T-helper 2 cell treated with Interferon-gamma antibody and Interleukin-4, amounts not matched to agents 5 μg/mL and 100 μg/mL, for 36 hours (primary cell): Measurements from ENCODE around the gene KRT72.

Experiments
- DNase-seq: peaks from one replicate; pipeline ENCODE4 v3.0.0; 2021; ENCODE audit warnings: low spot score
- H3K27ac Mint-ChIP-seq: one replicate; pipeline ENCODE4 v1.8.0; 2021; ENCODE audit warnings: mild to moderate bottlenecking, mixed read lengths
- H3K27me3 Mint-ChIP-seq: one replicate; pipeline ENCODE4 v1.8.0; 2021; ENCODE audit warnings: low read depth, mixed read lengths
- H3K36me3 Mint-ChIP-seq: one replicate; pipeline ENCODE4 v1.8.0; 2021; ENCODE audit warnings: low read depth, mixed read lengths
- H3K4me1 Mint-ChIP-seq: one replicate; pipeline ENCODE4 v1.8.0; 2021; ENCODE audit warnings: low read depth, mixed read lengths
- H3K4me3 Mint-ChIP-seq: one replicate; pipeline ENCODE4 v1.8.0; 2022; ENCODE audit warnings: mild to moderate bottlenecking, moderate library complexity, mixed read lengths
- H3K9me3 Mint-ChIP-seq: one replicate; pipeline ENCODE4 v1.8.0; 2021; ENCODE audit warnings: mixed read lengths

Gene KRT72

GRCh38 chr12:52600941-52601481, at the start of gene KRT72:
Gene KRT72 (minus strand): TSS chr12:52601463. CDS start chr12:52601452, 11 bp downstream.
- Mint-ChIP-seq H3K27me3 (peaks cover 40% of the 10 kb centered on the region), H3K27ac (no peak within 1 kb of the TSS), H3K4me3 (no peak within 1 kb of the TSS), H3K9me3 (no peaks in the 10 kb centered on the region), H3K36me3 (no peaks in the 10 kb centered on the region), H3K4me1 (peaks cover 14% of the 10 kb centered on the region)
- DNase-seq = no peak

- no peak overlapping the region for H3K4me3 Mint-ChIP-seq
- H3K27me3 Mint-ChIP-seq = peaks cover 28% of the 10 kb centered on the region
- no peak for DNase-seq
- peaks cover 30% of the 10 kb centered on the region for H3K4me1 Mint-ChIP-seq
- no peak overlapping the region for H3K27ac Mint-ChIP-seq
- H3K36me3 Mint-ChIP-seq = no peaks in the 10 kb centered on the region
- H3K9me3 Mint-ChIP-seq = no peaks in the 10 kb centered on the region
Measured at GRCh38 chr12:52650520-52651081, 49.3 kb upstream of the KRT72 start.

- Mint-ChIP-seq H3K4me1 (peaks cover 45% of the 10 kb centered on the region), H3K27me3 (peaks cover 20% of the 10 kb centered on the region), H3K36me3 (peaks cover 3% of the 10 kb centered on the region), H3K9me3 (peaks cover 3% of the 10 kb centered on the region), H3K4me3 (no peak overlapping the region), H3K27ac (peak overlapping the region; percentile 47)
- DNase-seq = no peak
Measured at GRCh38 chr12:52649066-52649465, 47.8 kb upstream of the KRT72 start.

- Mint-ChIP-seq H3K27ac (peak overlapping the region; percentile 55), H3K4me3 (no peak overlapping the region), H3K27me3 (peaks cover 12% of the 10 kb centered on the region), H3K4me1 (peaks cover 46% of the 10 kb centered on the region), H3K9me3 (peaks cover 3% of the 10 kb centered on the region), H3K36me3 (peaks cover 3% of the 10 kb centered on the region)
- DNase-seq = no peak
Measured at GRCh38 chr12:52648012-52648550, 46.8 kb upstream of the KRT72 start.

- Mint-ChIP-seq H3K9me3 (peaks cover 3% of the 10 kb centered on the region), H3K4me3 (no peak overlapping the region), H3K27me3 (peaks cover 10% of the 10 kb centered on the region), H3K27ac (peak overlapping the region; percentile 50), H3K36me3 (peaks cover 3% of the 10 kb centered on the region), H3K4me1 (peaks cover 45% of the 10 kb centered on the region)
- DNase-seq = no peak
Measured at GRCh38 chr12:52647601-52648000, 46.3 kb upstream of the KRT72 start.

GRCh38 chr12:52646613-52647012, 45.4 kb upstream of the KRT72 start:
- H3K9me3 Mint-ChIP-seq = peaks cover 3% of the 10 kb centered on the region
- H3K27ac Mint-ChIP-seq = peak overlapping the region; percentile 98
- no peak for DNase-seq
- H3K4me3 Mint-ChIP-seq = peak overlapping the region; percentile 76
- H3K27me3 Mint-ChIP-seq = peaks cover 2% of the 10 kb centered on the region
- H3K4me1 Mint-ChIP-seq = peaks cover 49% of the 10 kb centered on the region
- H3K36me3 Mint-ChIP-seq = peaks cover 3% of the 10 kb centered on the region

- H3K36me3 Mint-ChIP-seq = peaks cover 3% of the 10 kb centered on the region
- peaks cover 3% of the 10 kb centered on the region for H3K9me3 Mint-ChIP-seq
- peak overlapping the region; percentile 76 for H3K4me3 Mint-ChIP-seq
- peaks cover 5% of the 10 kb centered on the region for H3K27me3 Mint-ChIP-seq
- no peak for DNase-seq
- H3K27ac Mint-ChIP-seq = peak overlapping the region; percentile 98
- H3K4me1 Mint-ChIP-seq = peaks cover 50% of the 10 kb centered on the region
Measured at GRCh38 chr12:52645982-52646381, 44.7 kb upstream of the KRT72 start.

GRCh38 chr12:52645120-52645761, 44.0 kb upstream of the KRT72 start:
- peak; percentile 13 for DNase-seq
- Mint-ChIP-seq H3K27me3 (peaks cover 9% of the 10 kb centered on the region), H3K4me3 (peak overlapping the region; percentile 76), H3K27ac (peak overlapping the region; percentile 98), H3K36me3 (peaks cover 3% of the 10 kb centered on the region), H3K9me3 (peaks cover 3% of the 10 kb centered on the region), H3K4me1 (peaks cover 50% of the 10 kb centered on the region)

- Mint-ChIP-seq H3K27me3 (peaks cover 15% of the 10 kb centered on the region), H3K4me1 (peaks cover 47% of the 10 kb centered on the region), H3K27ac (peak overlapping the region; percentile 98), H3K36me3 (peaks cover 3% of the 10 kb centered on the region), H3K9me3 (peaks cover 3% of the 10 kb centered on the region), H3K4me3 (no peak overlapping the region)
- no peak for DNase-seq
Measured at GRCh38 chr12:52644078-52644415, 42.8 kb upstream of the KRT72 start.

GRCh38 chr12:52643233-52644077, 42.2 kb upstream of the KRT72 start:
- peaks cover 45% of the 10 kb centered on the region for H3K4me1 Mint-ChIP-seq
- no peak for DNase-seq
- H3K27me3 Mint-ChIP-seq = peaks cover 17% of the 10 kb centered on the region
- H3K9me3 Mint-ChIP-seq = peaks cover 3% of the 10 kb centered on the region
- H3K36me3 Mint-ChIP-seq = peaks cover 3% of the 10 kb centered on the region
- no peak overlapping the region for H3K4me3 Mint-ChIP-seq
- H3K27ac Mint-ChIP-seq = peak overlapping the region; percentile 3

- Mint-ChIP-seq H3K9me3 (peaks cover 3% of the 10 kb centered on the region), H3K27ac (no peak overlapping the region), H3K27me3 (peaks cover 23% of the 10 kb centered on the region), H3K36me3 (peaks cover 3% of the 10 kb centered on the region), H3K4me3 (no peak overlapping the region), H3K4me1 (peaks cover 36% of the 10 kb centered on the region)
- DNase-seq = no peak
Measured at GRCh38 chr12:52641468-52641867, 40.2 kb upstream of the KRT72 start.

- no peak overlapping the region for H3K27ac Mint-ChIP-seq
- no peak for DNase-seq
- H3K4me3 Mint-ChIP-seq = no peak overlapping the region
- peaks cover 21% of the 10 kb centered on the region for H3K27me3 Mint-ChIP-seq
- no peaks in the 10 kb centered on the region for H3K9me3 Mint-ChIP-seq
- peaks cover 27% of the 10 kb centered on the region for H3K4me1 Mint-ChIP-seq
- H3K36me3 Mint-ChIP-seq = no peaks in the 10 kb centered on the region
Measured at GRCh38 chr12:52637299-52637698, 36.0 kb upstream of the KRT72 start.

- Mint-ChIP-seq H3K27ac (no peak overlapping the region), H3K9me3 (no peaks in the 10 kb centered on the region), H3K4me1 (peaks cover 23% of the 10 kb centered on the region), H3K4me3 (no peak overlapping the region), H3K27me3 (peaks cover 21% of the 10 kb centered on the region), H3K36me3 (no peaks in the 10 kb centered on the region)
- no peak for DNase-seq
Measured at GRCh38 chr12:52636592-52637258, 35.5 kb upstream of the KRT72 start.
